SK-N-SH (cell line): Measurements from ENCODE around the gene CDC23. TPM values are rescaled to one million over a fixed set of nuclear protein-coding genes. Genes with fewer than 3 reads are reported as not detected.

Source experiments
- CTCF ChIA-PET: fragments of 300-600, 350-600 bp; formaldehyde crosslinking; extraction: SDS; loops from one replicate; lab custom pipeline; 2021; lab: Yijun Ruan, JAX
- POLR2A ChIA-PET: fragments of 350-600 bp; sonication (Branson Sonifier 250); formaldehyde crosslinking; extraction: SDS; loops from one replicate; lab custom pipeline; 2020; ENCODE audit warnings: antibody characterized with exemption, inconsistent platforms; lab: Yijun Ruan, JAX
- DNase-seq: peaks from one replicate; pipeline ENCODE4 v3.0.0; 2012
- H2AFZ ChIP-seq: fragments of 200-600 bp; sonication (generic); 2 replicates; pipeline ENCODE4 v1.8.1; 2016; ENCODE audit warnings: antibody characterized with exemption, mild to moderate bottlenecking, low read depth
- H3F3A ChIP-seq: fragments of 200-600 bp; sonication (generic); replicated peaks from 2 replicates; pipeline ENCODE3; 2016; ENCODE audit warnings: antibody characterized with exemption, mild to moderate bottlenecking; ENCODE audit not compliant: insufficient read depth
- H3K27ac ChIP-seq, 2 experiments: fragments of 200-500 bp in 1 of 2; fragments of 200-600 bp in 1 of 2; sonication (Bioruptor generic) in 1 of 2; sonication (generic), shearing (Covaris generic) in 1 of 2; 2 replicates each; pipeline versions ENCODE4 v1.5.1 to v1.6.1; 2014 to 2016; ENCODE audit warnings: low read depth in 2 of 2, inconsistent platforms in 1 of 2, low read length in 1 of 2, mild to moderate bottlenecking in 1 of 2, mixed read lengths in 1 of 2
- H3K27me3 ChIP-seq: fragments of 200-600 bp; sonication (generic), shearing (Covaris generic); 2 replicates; pipeline ENCODE4 v1.6.1; 2016; ENCODE audit warnings: mixed run types; ENCODE audit not compliant: insufficient read depth
- H3K36me3 ChIP-seq, 2 experiments: fragments of 200-500 bp in 1 of 2; fragments of 200-600 bp in 1 of 2; sonication (Bioruptor generic) in 1 of 2; sonication (generic) in 1 of 2; replicated peaks in 1 of 2; 2 replicates each; pipeline versions ENCODE3 to v1.5.1; 2014 to 2016; ENCODE audit warnings: low read length in 1 of 2, mild to moderate bottlenecking in 1 of 2; ENCODE audit not compliant: insufficient read depth in 2 of 2, control insufficient read depth in 1 of 2
- H3K4me1 ChIP-seq, 2 experiments: fragments of 200-500 bp in 1 of 2; fragments of 200-600 bp in 1 of 2; sonication (Bioruptor generic) in 1 of 2; sonication (generic), shearing (Covaris generic) in 1 of 2; 2 replicates each; pipeline versions ENCODE4 v1.5.1 to v1.6.1; 2014 to 2016; ENCODE audit warnings: low read depth in 1 of 2, low read length in 1 of 2, mixed run types in 1 of 2; ENCODE audit not compliant: insufficient read depth in 2 of 2, control insufficient read depth in 1 of 2
- H3K4me2 ChIP-seq: fragments of 200-600 bp; sonication (generic), shearing (Covaris generic); 2 replicates; pipeline ENCODE4 v1.6.1; 2017; ENCODE audit warnings: mixed run types
- H3K4me3 ChIP-seq, 2 experiments: fragments of 200-500 bp in 1 of 2; fragments of 200-600 bp in 1 of 2; sonication (Bioruptor generic) in 1 of 2; sonication (generic), shearing (Covaris generic) in 1 of 2; 2 replicates each; pipeline versions ENCODE4 v1.5.1 to v1.8.1; 2014 to 2016; ENCODE audit warnings: low read depth in 2 of 2, inconsistent platforms in 1 of 2, low read length in 1 of 2, mild to moderate bottlenecking in 1 of 2, mixed read lengths in 1 of 2, moderate library complexity in 1 of 2
- H3K79me2 ChIP-seq: fragments of 200-600 bp; sonication (generic); 2 replicates; pipeline ENCODE4 v1.8.1; 2017; ENCODE audit warnings: mild to moderate bottlenecking; ENCODE audit not compliant: insufficient read depth
- H3K9ac ChIP-seq: fragments of 200-600 bp; sonication (generic); 2 replicates; pipeline ENCODE4 v1.6.1; 2017; ENCODE audit warnings: mixed run types
- H3K9me2 ChIP-seq: fragments of 200-600 bp; sonication (generic); 2 replicates; pipeline ENCODE4 v1.6.1; 2017; ENCODE audit warnings: mixed run types
- H3K9me3 ChIP-seq: fragments of 200-600 bp; sonication (generic); 2 replicates; pipeline ENCODE4 v1.6.1; 2017; ENCODE audit warnings: mixed run types, mild to moderate bottlenecking, moderate library complexity
- H4K20me1 ChIP-seq: fragments of 200-600 bp; sonication (generic); 2 replicates; pipeline ENCODE4 v1.6.1; 2017; ENCODE audit warnings: mild to moderate bottlenecking, mixed run types; ENCODE audit not compliant: insufficient read depth
- CHD2 ChIP-seq: fragments of 150-350 bp; IDR thresholded peaks from 2 replicates; pipeline ENCODE4 v1.6.1; 2018; ENCODE audit warnings: low read length; ENCODE audit not compliant: partially characterized antibody
- ELF1 ChIP-seq: IDR thresholded peaks from 2 replicates; pipeline ENCODE4 v1.4.0; 2012
- EZH2phosphoT487 ChIP-seq: fragments of 200-600 bp; sonication (generic); IDR thresholded peaks from 2 replicates; pipeline ENCODE4 v1.6.1; 2017; ENCODE audit warnings: low read depth, mixed run types, mild to moderate bottlenecking, antibody characterized with exemption, moderate library complexity, borderline replicate concordance
- MAX ChIP-seq: IDR thresholded peaks from 2 replicates; pipeline ENCODE4 v1.4.0; 2012; ENCODE audit warnings: low read depth
- MXI1 ChIP-seq: IDR thresholded peaks from 2 replicates; pipeline ENCODE4 v1.6.1; 2012; ENCODE audit warnings: mild to moderate bottlenecking, low read depth, low read length, improper control_type of control experiment
- POLR2AphosphoS5 ChIP-seq: IDR thresholded peaks from 2 replicates; pipeline ENCODE4 v1.6.1; 2012; ENCODE audit warnings: low read depth, low read length
- REST ChIP-seq: IDR thresholded peaks from 2 replicates; pipeline ENCODE4 v1.6.1; 2012; ENCODE audit warnings: mild to moderate bottlenecking, low read depth, low read length, moderate library complexity
- RFX5 ChIP-seq: IDR thresholded peaks from 2 replicates; pipeline ENCODE4 v1.6.1; 2012; ENCODE audit warnings: mild to moderate bottlenecking, improper control_type of control experiment, low read length
- SIN3A ChIP-seq: IDR thresholded peaks from 2 replicates; pipeline ENCODE4 v1.6.1; 2012; ENCODE audit warnings: low read depth, mild to moderate bottlenecking, low read length, moderate library complexity, borderline replicate concordance
- TAF1 ChIP-seq: IDR thresholded peaks from 2 replicates; pipeline ENCODE4 v1.6.1; 2012; ENCODE audit warnings: low read depth, mild to moderate bottlenecking, low read length, moderate library complexity, borderline replicate concordance
- YY1 ChIP-seq: IDR thresholded peaks from 2 replicates; pipeline ENCODE4 v1.4.0; 2012; ENCODE audit warnings: low read depth, mild to moderate bottlenecking
- WGBS: methylation state at CpG from one replicate; pipeline ENCODE4 v1.1.6; 2017; ENCODE audit warnings: low lambda C conversion rate; 5-methylcytosine and 5-hydroxymethylcytosine counted together
- polyA plus RNA-seq, 3 experiments: library from polyadenylated mRNA; depleted of rRNA; stranded (reverse); fragments of >200 nt; gene quantifications; 2 replicates each; pipeline ENCODE4 v1.2.3, GENCODE V29; 2012

CDC23 gene
- polyA plus RNA-seq, 1 of the 3 experiments (the other 2 are of a cell fraction) = 20.2 TPM

GRCh38 chr5:138138949-138139780, 74.0 kb downstream of the CDC23 start, which contains the start of gene NME5:
NME5 (minus strand) TSS chr5:138139428; CDS start chr5:138138780, 648 bp downstream.
- Histone ChIP-seq H3F3A (peaks cover 7% of the 10 kb centered on the region), H3K4me1 (no peaks in the 10 kb centered on the region), H3K27ac (peak within 1 kb of the TSS in 1 of 2 experiments; percentile 12; a peak in 1 of 4 replicates), H4K20me1 (no peaks in the 10 kb centered on the region), H3K36me3 (no peaks in the 10 kb centered on the region), H3K4me2 (peak within 1 kb of the TSS; percentile 84), H3K4me3 (peak within 1 kb of the TSS; percentile 77 to 80), H3K79me2 (no peaks in the 10 kb centered on the region), H3K9ac (peak within 1 kb of the TSS; percentile 38; the same call in 1 of the 2 replicates), H2AFZ (peak within 1 kb of the TSS; percentile 97), H3K27me3 (no peaks in the 10 kb centered on the region), H3K9me2 (no peaks in the 10 kb centered on the region), H3K9me3 (no peaks in the 10 kb centered on the region)
- WGBS = 6% methylated on average over 26 of the region's 31 CpGs
- DNase-seq = peak; percentile 88
- TF ChIP-seq POLR2AphosphoS5 = peak; percentile 37; the same call in 1 of the 2 replicates
- 0 out of 2 replicates have a peak, but pooled peaks have one; percentile 28 for TF ChIP-seq TAF1
- TF ChIP-seq EZH2phosphoT487 = no peak
- no peak for TF ChIP-seq RFX5
- TF ChIP-seq YY1 = no peak
- peak; percentile 82; the same call in 1 of the 2 replicates for TF ChIP-seq MXI1
- peak; percentile 43 for TF ChIP-seq CHD2
- TF ChIP-seq SIN3A = peak; percentile 76; the same call in 1 of the 2 replicates
- TF ChIP-seq ELF1 = 0 out of 2 replicates have a peak, but pooled peaks have one; percentile 12
- peak; percentile 18; the same call in 1 of the 2 replicates for TF ChIP-seq REST
- TF ChIP-seq MAX = 0 out of 2 replicates have a peak, but pooled peaks have one; percentile 17
- ChIA-PET POLR2A (interaction anchor here (0.9 kb wide), 1 partner anchor 9 kb away, joined by 3 read pairs; no protein-coding TSS in a partner anchor), CTCF (interaction anchor here (0.6 to 2.0 kb wide), 8 partner anchors 11 to 360 kb away, joined by 3 to 14 read pairs (median 4); no protein-coding TSS in a partner anchor)

Other genes with a start within 250 kb of the CDC23 start
- 13.0 and 18.2 TPM in 2 replicates for gene FAM13B, start 180.2 kb downstream of the CDC23 start, polyA plus RNA-seq (2012; rRNA removed)
- not detected in 2 replicates for gene WNT8A, start 129.3 kb downstream of the CDC23 start, polyA plus RNA-seq (2012; rRNA removed)
- 3.7 and 4.1 TPM in 2 replicates for gene NME5, start 73.9 kb downstream of the CDC23 start, polyA plus RNA-seq (2012; rRNA removed)
- 46.2 and 64.4 TPM in 2 replicates for gene BRD8, start 34.7 kb downstream of the CDC23 start, polyA plus RNA-seq (2012; rRNA removed)
- 16.0 and 17.4 TPM in 2 replicates for gene KIF20A, start 34.2 kb downstream of the CDC23 start, polyA plus RNA-seq (2012; rRNA removed)
- gene GFRA3, start 61.3 kb upstream of the CDC23 start, polyA plus RNA-seq (2012; rRNA removed) = 0.11 and 0.15 TPM in 2 replicates
- 4.9 and 5.2 TPM in 2 replicates for gene CDC25C, start 118.5 kb upstream of the CDC23 start, polyA plus RNA-seq (2012; rRNA removed)
- gene FAM53C, start 124.9 kb upstream of the CDC23 start, polyA plus RNA-seq (2012; rRNA removed) = 14.5 and 18.7 TPM in 2 replicates
- gene KDM3B, start 139.4 kb upstream of the CDC23 start, polyA plus RNA-seq (2012; rRNA removed) = 22.4 and 24.5 TPM in 2 replicates
- gene REEP2, start 225.7 kb upstream of the CDC23 start, polyA plus RNA-seq (2012; rRNA removed) = 25.4 and 31.2 TPM in 2 replicates